Endothelial cell (in vitro differentiated cells): ENCODE measurements around the gene ATP5MC3. TPM values are rescaled to one million over a fixed set of nuclear protein-coding genes. Genes with fewer than 3 reads are reported as not detected.

Experiments used
- DNase-seq: peaks from one replicate; pipeline ENCODE4 v3.0.0; 2021; ENCODE audit warnings: low spot score
- H3K27ac Mint-ChIP-seq: one replicate; pipeline ENCODE4 v1.8.0; 2021; ENCODE audit warnings: mixed read lengths, inconsistent platforms; ENCODE audit not compliant: unreplicated experiment
- H3K27me3 Mint-ChIP-seq: one replicate; pipeline ENCODE4 v1.8.0; 2021; ENCODE audit warnings: mild to moderate bottlenecking, moderate library complexity, mixed read lengths, inconsistent platforms; ENCODE audit not compliant: unreplicated experiment
- H3K36me3 Mint-ChIP-seq: one replicate; pipeline ENCODE4 v1.8.0; 2021; ENCODE audit warnings: mild to moderate bottlenecking, low read depth, mixed read lengths, inconsistent platforms; ENCODE audit not compliant: unreplicated experiment
- H3K4me1 Mint-ChIP-seq: one replicate; pipeline ENCODE4 v1.8.0; 2021; ENCODE audit warnings: mild to moderate bottlenecking, mixed read lengths, inconsistent platforms; ENCODE audit not compliant: unreplicated experiment
- H3K4me3 Mint-ChIP-seq: one replicate; pipeline ENCODE4 v1.8.0; 2021; ENCODE audit warnings: mild to moderate bottlenecking, mixed read lengths, inconsistent platforms; ENCODE audit not compliant: unreplicated experiment
- H3K9me3 Mint-ChIP-seq: one replicate; pipeline ENCODE4 v1.8.0; 2021; ENCODE audit warnings: mixed read lengths, inconsistent platforms; ENCODE audit not compliant: unreplicated experiment
- CTCF ChIP-seq: fragments of 200-600 bp; sonication (generic); IDR thresholded peaks from one replicate; pipeline ENCODE4 v1.5.0; 2021; ENCODE audit warnings: antibody characterized with exemption; ENCODE audit not compliant: unreplicated experiment
- total RNA-seq: library from RNA; stranded (reverse); fragmentation: NEBNext Ultra II Directional; extraction: Animal tissue kit (Norgen Biotek cat#: 25700); gene quantifications from one replicate; pipeline ENCODE4 v1.2.1, GENCODE V29; 2021; ENCODE audit not compliant: unreplicated experiment

The ATP5MC3 gene
- total RNA-seq, 1 donor from 2014 or later = 207 TPM

DNA sequence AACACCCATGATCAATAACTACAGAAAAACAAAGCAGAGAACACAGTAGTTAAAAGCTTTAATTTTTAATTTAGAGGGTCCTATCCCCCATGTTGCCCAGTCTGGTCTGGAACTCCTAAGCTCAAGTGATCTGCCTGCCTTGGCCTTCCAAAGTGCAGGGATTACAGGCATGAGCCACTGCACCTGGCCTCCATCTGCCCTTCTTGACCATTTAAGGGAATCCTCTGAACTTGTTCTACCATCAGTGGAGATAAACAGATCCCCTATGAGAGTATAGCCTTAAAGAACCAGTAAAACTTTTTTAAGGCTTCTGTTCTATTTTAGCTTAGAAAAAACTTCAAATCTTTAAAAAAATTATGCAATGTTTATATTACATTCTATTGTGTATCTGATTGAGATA is 13.5 kb upstream of the ATP5MC3 start:
- no peak for TF ChIP-seq CTCF
- no peak overlapping the region for H3K4me3 Mint-ChIP-seq
- no peak for DNase-seq
- H3K27me3 Mint-ChIP-seq = no peaks in the 10 kb centered on the region
- H3K9me3 Mint-ChIP-seq = no peaks in the 10 kb centered on the region
- H3K36me3 Mint-ChIP-seq = no peaks in the 10 kb centered on the region
- no peaks in the 10 kb centered on the region for H3K4me1 Mint-ChIP-seq
- no peak overlapping the region for H3K27ac Mint-ChIP-seq

- H3K4me3 Mint-ChIP-seq = no peak overlapping the region
- no peaks in the 10 kb centered on the region for H3K36me3 Mint-ChIP-seq
- H3K9me3 Mint-ChIP-seq = no peaks in the 10 kb centered on the region
- H3K27me3 Mint-ChIP-seq = no peaks in the 10 kb centered on the region
- TF ChIP-seq CTCF = no peak
- DNase-seq = no peak
- H3K27ac Mint-ChIP-seq = no peak overlapping the region
- no peaks in the 10 kb centered on the region for H3K4me1 Mint-ChIP-seq
These were observed 7.3 kb upstream of the ATP5MC3 start for GRCh38 chr2:175188761-175189160.

- Mint-ChIP-seq H3K4me3 (no peak overlapping the region), H3K27ac (no peak overlapping the region), H3K36me3 (no peaks in the 10 kb centered on the region), H3K4me1 (no peaks in the 10 kb centered on the region), H3K27me3 (no peaks in the 10 kb centered on the region), H3K9me3 (no peaks in the 10 kb centered on the region)
- no peak for DNase-seq
- TF ChIP-seq CTCF = no peak
These were observed 5.9 kb upstream of the ATP5MC3 start for GRCh38 chr2:175187378-175187777.

- no peak for TF ChIP-seq CTCF
- no peak overlapping the region for H3K4me3 Mint-ChIP-seq
These were observed 2.2 kb upstream of the ATP5MC3 start for GRCh38 chr2:175183674-175184073.

DNA sequence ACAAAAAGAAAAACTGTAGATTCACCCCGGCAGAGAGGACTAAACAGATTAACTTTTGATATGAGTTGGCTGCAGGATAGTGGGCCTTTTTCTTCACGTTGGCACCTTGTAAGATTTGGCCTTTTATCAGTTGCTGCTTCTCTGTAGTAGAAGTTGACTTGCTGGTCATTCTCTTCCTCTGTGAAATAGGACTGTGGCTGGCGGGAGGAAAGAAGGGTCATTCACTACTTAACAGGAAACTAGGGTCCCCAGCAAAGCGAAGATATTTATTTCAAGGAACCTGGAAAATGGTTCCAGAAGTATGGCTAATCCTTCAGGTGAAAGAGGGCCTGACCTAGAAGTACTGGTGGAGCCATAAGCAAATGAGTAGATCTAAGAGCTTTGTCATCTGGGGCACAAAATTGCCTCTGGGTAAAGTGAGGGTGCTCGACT is 383 bp upstream of the ATP5MC3 start:
- no peaks in the 10 kb centered on the region for H3K9me3 Mint-ChIP-seq
- peaks cover 16% of the 10 kb centered on the region for H3K4me1 Mint-ChIP-seq
- no peak for DNase-seq
- peaks cover 12% of the 10 kb centered on the region for H3K36me3 Mint-ChIP-seq
- peaks cover 7% of the 10 kb centered on the region for H3K27me3 Mint-ChIP-seq
- peak overlapping the region; percentile 71 for H3K27ac Mint-ChIP-seq
- no peak for TF ChIP-seq CTCF
- H3K4me3 Mint-ChIP-seq = peak overlapping the region; percentile 97

More at GRCh38 chr2:175183674-175184073, 2.2 kb upstream of the ATP5MC3 start:
- no peak for DNase-seq
- Mint-ChIP-seq H3K4me1 (peaks cover 16% of the 10 kb centered on the region), H3K36me3 (peaks cover 7% of the 10 kb centered on the region), H3K27ac (no peak overlapping the region), H3K9me3 (no peaks in the 10 kb centered on the region), H3K27me3 (peaks cover 7% of the 10 kb centered on the region)
